Measurements from ENCODE around the gene SYTL5.

Gene SYTL5

DNA sequence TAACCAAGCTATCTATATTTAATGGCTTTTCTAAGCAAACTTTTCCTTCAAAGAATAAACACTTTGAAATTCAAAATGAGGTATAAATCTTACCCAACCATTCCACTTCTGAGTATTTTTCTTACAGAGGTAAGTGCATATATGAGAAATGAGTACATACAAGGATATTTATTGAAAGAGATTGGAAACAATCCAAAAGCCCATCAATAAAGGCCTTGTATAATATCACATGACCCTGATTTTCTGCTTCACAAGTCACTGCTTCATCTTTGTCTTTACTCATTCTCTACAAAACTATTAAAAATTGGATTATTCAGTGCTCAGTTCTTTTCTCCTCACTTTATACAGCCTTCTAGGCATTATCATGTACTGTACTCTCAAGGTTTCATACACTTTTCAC lies 123.0 kb downstream of the SYTL5 start:
- no peaks in the 10 kb centered on the region for H3K79me2 ChIP-seq (ENCODE audit: insufficient read depth, low read depth)
- H3K36me3 ChIP-seq (ENCODE audit: insufficient read depth) = no peaks in the 10 kb centered on the region
- H3K4me2 ChIP-seq = no peak overlapping the region
- no peak overlapping the region for H3K27ac ChIP-seq
- H3K4me3 ChIP-seq (IDR thresholded peaks at IDR 0.05; ENCODE audit: insufficient read depth, low read depth, low read length) = no peak overlapping the region
- no peaks in the 10 kb centered on the region for H3K27me3 ChIP-seq (ENCODE audit: insufficient read depth, low read depth)
- H4K20me1 ChIP-seq (ENCODE audit: insufficient read depth) = no peaks in the 10 kb centered on the region
- no peak overlapping the region for H3K9ac ChIP-seq
- no peaks in the 10 kb centered on the region for H3K4me1 ChIP-seq (ENCODE audit: low read depth, poor library complexity, severe bottlenecking)
- no peak overlapping the region for H2AFZ ChIP-seq (ENCODE audit: low read depth)
- TF ChIP-seq, protein P1, sequence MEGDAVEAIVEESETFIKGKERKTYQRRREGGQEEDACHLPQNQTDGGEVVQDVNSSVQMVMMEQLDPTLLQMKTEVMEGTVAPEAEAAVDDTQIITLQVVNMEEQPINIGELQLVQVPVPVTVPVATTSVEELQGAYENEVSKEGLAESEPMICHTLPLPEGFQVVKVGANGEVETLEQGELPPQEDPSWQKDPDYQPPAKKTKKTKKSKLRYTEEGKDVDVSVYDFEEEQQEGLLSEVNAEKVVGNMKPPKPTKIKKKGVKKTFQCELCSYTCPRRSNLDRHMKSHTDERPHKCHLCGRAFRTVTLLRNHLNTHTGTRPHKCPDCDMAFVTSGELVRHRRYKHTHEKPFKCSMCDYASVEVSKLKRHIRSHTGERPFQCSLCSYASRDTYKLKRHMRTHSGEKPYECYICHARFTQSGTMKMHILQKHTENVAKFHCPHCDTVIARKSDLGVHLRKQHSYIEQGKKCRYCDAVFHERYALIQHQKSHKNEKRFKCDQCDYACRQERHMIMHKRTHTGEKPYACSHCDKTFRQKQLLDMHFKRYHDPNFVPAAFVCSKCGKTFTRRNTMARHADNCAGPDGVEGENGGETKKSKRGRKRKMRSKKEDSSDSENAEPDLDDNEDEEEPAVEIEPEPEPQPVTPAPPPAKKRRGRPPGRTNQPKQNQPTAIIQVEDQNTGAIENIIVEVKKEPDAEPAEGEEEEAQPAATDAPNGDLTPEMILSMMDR (conservative IDR thresholded peaks at IDR 0.05; ENCODE audit: low read depth, low read length) = no peak

- H4K20me1 ChIP-seq (ENCODE audit: insufficient read depth) = no peaks in the 10 kb centered on the region
- H3K79me2 ChIP-seq (ENCODE audit: insufficient read depth, low read depth) = no peaks in the 10 kb centered on the region
- no peaks in the 10 kb centered on the region for H3K36me3 ChIP-seq (ENCODE audit: insufficient read depth)
- no peak overlapping the region for H3K4me3 ChIP-seq (IDR thresholded peaks at IDR 0.05; ENCODE audit: insufficient read depth, low read depth, low read length)
- no peak overlapping the region for H2AFZ ChIP-seq (ENCODE audit: low read depth)
- TF ChIP-seq, protein P1 (conservative IDR thresholded peaks at IDR 0.05; ENCODE audit: low read depth, low read length) = no peak
- H3K27ac ChIP-seq = no peak overlapping the region
- no peaks in the 10 kb centered on the region for H3K4me1 ChIP-seq (ENCODE audit: low read depth, poor library complexity, severe bottlenecking)
- no peaks in the 10 kb centered on the region for H3K27me3 ChIP-seq (ENCODE audit: insufficient read depth, low read depth)
- no peak overlapping the region for H3K9ac ChIP-seq
- no peak overlapping the region for H3K4me2 ChIP-seq
Measured at GRCh38 chrX:38138157-38138891, 132.0 kb downstream of the SYTL5 start.

DNA sequence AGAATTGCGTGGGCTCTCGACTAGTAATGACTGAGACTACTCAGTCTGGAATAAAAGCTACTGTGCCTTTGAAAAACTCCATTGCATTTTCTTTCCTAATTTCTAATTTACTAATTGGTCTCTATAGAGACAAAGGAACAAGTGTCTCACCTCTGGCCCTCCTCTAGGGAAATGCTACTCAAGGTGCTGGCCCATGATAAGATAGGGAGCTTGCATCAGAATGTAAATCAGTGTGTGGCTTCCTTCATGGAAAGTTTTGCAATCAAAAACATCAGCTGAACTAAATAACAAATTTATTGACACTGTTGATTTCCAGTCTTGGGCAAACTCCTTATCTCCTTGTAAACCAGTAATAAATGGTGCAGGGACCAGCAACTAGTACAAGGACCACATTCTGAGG lies 132.5 kb downstream of the SYTL5 start:
- no peaks in the 10 kb centered on the region for H3K79me2 ChIP-seq (ENCODE audit: insufficient read depth, low read depth)
- H3K4me1 ChIP-seq (ENCODE audit: low read depth, poor library complexity, severe bottlenecking) = no peaks in the 10 kb centered on the region
- no peak overlapping the region for H2AFZ ChIP-seq (ENCODE audit: low read depth)
- H3K4me3 ChIP-seq (IDR thresholded peaks at IDR 0.05; ENCODE audit: insufficient read depth, low read depth, low read length) = no peak overlapping the region
- no peaks in the 10 kb centered on the region for H4K20me1 ChIP-seq (ENCODE audit: insufficient read depth)
- TF ChIP-seq, protein P1 (conservative IDR thresholded peaks at IDR 0.05; ENCODE audit: low read depth, low read length) = no peak
- no peak overlapping the region for H3K4me2 ChIP-seq
- no peaks in the 10 kb centered on the region for H3K36me3 ChIP-seq (ENCODE audit: insufficient read depth)
- no peaks in the 10 kb centered on the region for H3K27me3 ChIP-seq (ENCODE audit: insufficient read depth, low read depth)
- H3K9ac ChIP-seq = no peak overlapping the region
- H3K27ac ChIP-seq = no peak overlapping the region

GRCh38 chrX:38142610-38143009 lies 136.3 kb downstream of the SYTL5 start:
- Histone ChIP-seq H3K4me1 (ENCODE audit: low read depth, poor library complexity, severe bottlenecking) (no peaks in the 10 kb centered on the region), H3K36me3 (ENCODE audit: insufficient read depth) (no peaks in the 10 kb centered on the region), H4K20me1 (ENCODE audit: insufficient read depth) (no peaks in the 10 kb centered on the region)

More at GRCh38 chrX:38142610-38143009, 136.3 kb downstream of the SYTL5 start:
- H3K4me3 ChIP-seq (IDR thresholded peaks at IDR 0.05; ENCODE audit: insufficient read depth, low read depth, low read length) = no peak overlapping the region
- H3K27me3 ChIP-seq (ENCODE audit: insufficient read depth, low read depth) = no peaks in the 10 kb centered on the region
- H3K9ac ChIP-seq = no peak overlapping the region
- TF ChIP-seq, protein P1 (conservative IDR thresholded peaks at IDR 0.05; ENCODE audit: low read depth, low read length) = no peak
- H2AFZ ChIP-seq (ENCODE audit: low read depth) = no peak overlapping the region
- H3K79me2 ChIP-seq (ENCODE audit: insufficient read depth, low read depth) = no peaks in the 10 kb centered on the region
- H3K27ac ChIP-seq = no peak overlapping the region
- H3K4me2 ChIP-seq = no peak overlapping the region

All from KMS-11 (cell line).